A549 treated with CpdA at 1 μM for 4 hours (cell line): ENCODE measurements around the gene PICK1. TPM values are rescaled to one million over a fixed set of nuclear protein-coding genes. Genes with fewer than 3 reads are reported as not detected.

ENCODE experiments used
- total RNA-seq: library from RNA; stranded (reverse); fragments of 200-300 nt; extraction: Qiagen RNA extraction; gene quantifications from 5 replicates; pipeline ENCODE4 v1.2.3, GENCODE V29; 2022; ENCODE audit warnings: low read depth

Gene PICK1
- total RNA-seq = 9.0 to 13.8 TPM (median 10.5 TPM) in 5 replicates

GRCh38 chr22:38056969-38057891 is at the start of gene PICK1:
TSS of gene PICK1 (plus strand) at chr22:38057404. CDS start at chr22:38057810, 406 bp downstream.

GRCh38 chr22:38083931-38084631 is 26.9 kb downstream of the PICK1 start, which contains the start of gene SLC16A8:
TSS of gene SLC16A8 (minus strand) at chr22:38084184. CDS start at chr22:38082873, 1,311 bp downstream.

GRCh38 chr22:38110008-38110862 is 53.0 kb downstream of the PICK1 start, which contains the start of gene BAIAP2L2:
TSS of gene BAIAP2L2 (minus strand) at chr22:38110684. CDS start at chr22:38110525, 159 bp downstream.

Other genes starting within 250 kb of the PICK1 start
- gene GCAT, start 249.5 kb upstream of the PICK1 start, total RNA-seq = 2.4 to 4.0 TPM (median 3.0 TPM) in 5 replicates
- gene GALR3, start 234.0 kb upstream of the PICK1 start, total RNA-seq = not detected in 5 replicates
- 16.9 to 26.6 TPM (median 24.2 TPM) in 5 replicates for gene ANKRD54, start 213.1 kb upstream of the PICK1 start, total RNA-seq
- gene EIF3L, start 208.0 kb upstream of the PICK1 start, total RNA-seq = 250 to 297 TPM (median 288 TPM) in 5 replicates
- 16.2 to 21.3 TPM (median 16.8 TPM) in 5 replicates for gene MICALL1, start 151.1 kb upstream of the PICK1 start, total RNA-seq
- 0.14 to 0.36 TPM (median 0.28 TPM) in 5 replicates for gene C22orf23, start 103.8 kb upstream of the PICK1 start, total RNA-seq
- gene POLR2F, start 103.7 kb upstream of the PICK1 start, total RNA-seq = 117 to 144 TPM (median 140 TPM) in 5 replicates
- gene SOX10, start 72.8 kb upstream of the PICK1 start, total RNA-seq = not detected in 5 replicates
- not detected in 5 replicates for gene SLC16A8, start 26.8 kb downstream of the PICK1 start, total RNA-seq
- 2.9 to 4.9 TPM (median 4.4 TPM) in 5 replicates for gene BAIAP2L2, start 53.3 kb downstream of the PICK1 start, total RNA-seq
- 2.3 to 5.1 TPM (median 4.4 TPM) in 5 replicates for gene PLA2G6, start 124.4 kb downstream of the PICK1 start, total RNA-seq
- 12.4 to 17.0 TPM (median 13.4 TPM) in 5 replicates for gene MAFF, start 144.6 kb downstream of the PICK1 start, total RNA-seq
- 38.5 to 48.2 TPM (median 45.7 TPM) in 5 replicates for gene TMEM184B, start 215.6 kb downstream of the PICK1 start, total RNA-seq